ENCODE results near the gene TXNDC2.
"Not testable (repeated sequence)": the region's sequence is repeated elsewhere in the genome, so short reads cannot be mapped to it uniquely, and the experiment has no call there.

TXNDC2 gene

DNA sequence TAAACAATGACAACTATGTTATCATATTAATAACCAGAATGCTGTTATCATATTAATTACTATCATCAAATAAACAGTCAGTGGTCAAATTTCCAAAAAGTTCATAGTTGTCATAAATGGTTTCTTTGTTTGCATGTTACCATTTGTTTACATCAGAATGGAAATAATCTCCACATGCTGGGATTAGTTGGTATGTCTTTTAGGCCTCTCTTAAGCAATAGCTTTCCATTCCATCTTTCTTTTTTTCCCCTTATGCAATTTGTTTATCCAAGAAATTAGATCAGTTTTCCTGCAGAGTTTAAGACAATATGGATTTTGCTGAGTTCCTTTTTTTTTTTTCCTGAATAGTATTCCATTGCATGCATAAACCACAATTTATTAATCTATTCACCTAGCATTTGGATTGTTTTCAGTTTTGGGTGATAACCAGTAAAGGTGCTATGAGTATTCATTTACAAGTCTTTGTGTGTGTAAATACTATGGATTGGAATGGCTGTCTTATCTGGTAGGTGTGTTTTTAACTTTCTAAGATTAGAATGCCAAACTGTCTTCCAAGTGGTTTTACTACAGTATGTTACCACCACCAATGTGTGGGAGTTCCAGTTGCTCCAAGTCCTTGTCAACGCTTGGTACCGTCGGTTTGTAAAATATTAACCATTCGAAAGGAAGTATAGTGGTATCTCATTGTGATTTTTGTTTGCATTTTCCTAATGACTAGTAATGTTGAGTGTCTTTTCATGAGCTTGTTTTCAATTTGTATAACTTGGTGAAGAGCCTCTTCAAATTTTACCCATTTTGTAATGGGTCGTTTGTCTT, 33.3 kb upstream of the TXNDC2 start:
- Histone ChIP-seq H3K9ac (ENCODE audit: low read depth, low read length) (no peak overlapping the region), H3K9me3 (ENCODE audit: control insufficient read depth, insufficient read depth, low read length) (peaks cover 5% of the 10 kb centered on the region; the same call in 1 of the 2 replicates), H3K36me3 (ENCODE audit: insufficient read depth, low read length) (no peaks in the 10 kb centered on the region), H3K4me1 (ENCODE audit: insufficient read depth, low read length) (peaks cover 4% of the 10 kb centered on the region; the same call in 1 of the 2 replicates)

DNA sequence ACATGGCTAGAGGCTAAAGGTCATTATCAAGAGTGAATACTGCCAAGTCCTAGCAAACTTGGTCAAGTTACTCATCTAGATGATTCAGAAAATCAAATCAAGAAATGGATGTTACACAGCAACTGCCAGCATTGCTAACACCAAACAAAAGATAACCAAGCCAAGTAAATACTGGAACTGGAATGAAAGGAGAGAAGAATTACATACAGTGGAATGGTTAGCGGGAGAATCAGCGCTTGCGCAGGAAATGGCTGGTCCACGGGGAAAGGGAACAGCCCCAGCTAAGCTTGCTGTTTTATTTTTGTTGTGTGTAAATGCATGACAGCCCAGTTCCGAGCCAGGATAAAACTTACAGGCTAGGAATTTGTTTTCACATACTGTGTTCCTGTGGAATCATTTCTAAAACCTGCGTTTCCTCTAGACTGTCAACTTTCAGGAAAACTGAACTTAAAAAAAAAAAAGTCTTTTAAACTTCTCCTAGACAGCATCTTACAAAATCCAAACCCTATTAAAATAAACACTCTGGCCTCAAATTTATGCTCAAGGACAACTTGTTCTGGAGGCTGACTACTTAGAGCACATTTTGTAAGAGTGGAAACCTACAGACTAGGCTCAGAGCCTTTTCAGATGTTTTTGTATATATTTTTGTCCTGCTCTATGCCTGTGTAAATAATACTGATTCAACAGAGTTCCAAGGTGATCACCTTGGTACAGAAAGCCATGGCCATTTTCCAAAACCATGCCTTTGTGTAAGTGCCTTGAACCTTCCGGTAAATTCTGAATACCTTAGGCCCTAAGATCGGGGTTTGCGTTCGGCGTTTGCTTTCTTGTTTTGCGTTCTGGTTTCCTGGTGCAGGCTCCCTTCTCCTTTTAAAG, 30.7 kb upstream of the TXNDC2 start:
- Histone ChIP-seq H3K9ac (ENCODE audit: low read depth, low read length) (no peak overlapping the region), H3K36me3 (ENCODE audit: insufficient read depth, low read length) (no peaks in the 10 kb centered on the region), H3K9me3 (ENCODE audit: control insufficient read depth, insufficient read depth, low read length) (peaks cover 5% of the 10 kb centered on the region; the same call in 1 of the 2 replicates), H3K4me1 (ENCODE audit: insufficient read depth, low read length) (0 out of 2 replicates have a peak, but pooled peaks cover 4% of the 10 kb centered on the region)

DNA sequence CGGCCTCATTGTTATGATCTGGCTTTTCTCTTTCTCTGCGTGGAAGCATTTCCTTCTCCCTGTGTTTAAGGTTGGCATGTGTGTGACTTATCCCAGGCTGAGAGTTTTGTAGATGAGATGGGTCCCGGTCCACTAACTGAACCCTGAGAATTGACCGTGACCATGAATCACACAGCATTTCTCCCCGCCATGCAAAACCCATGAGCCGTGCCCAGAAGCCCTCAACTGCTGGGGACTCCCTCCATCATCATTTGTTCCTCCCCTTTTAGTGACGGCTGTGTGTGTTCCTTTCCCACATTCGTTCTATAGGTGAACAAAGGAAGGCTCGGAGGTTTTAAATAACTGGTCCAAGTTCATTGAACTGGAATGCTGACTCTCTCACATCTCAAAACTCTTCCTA, 30.1 kb upstream of the TXNDC2 start:
- 0 out of 2 replicates have a peak, but pooled peaks cover 4% of the 10 kb centered on the region for H3K4me1 ChIP-seq (ENCODE audit: insufficient read depth, low read length)
- no peaks in the 10 kb centered on the region for H3K36me3 ChIP-seq (ENCODE audit: insufficient read depth, low read length)
- no peak overlapping the region for H3K9ac ChIP-seq (ENCODE audit: low read depth, low read length)
- peaks cover 5% of the 10 kb centered on the region; the same call in 1 of the 2 replicates for H3K9me3 ChIP-seq (ENCODE audit: control insufficient read depth, insufficient read depth, low read length)

DNA sequence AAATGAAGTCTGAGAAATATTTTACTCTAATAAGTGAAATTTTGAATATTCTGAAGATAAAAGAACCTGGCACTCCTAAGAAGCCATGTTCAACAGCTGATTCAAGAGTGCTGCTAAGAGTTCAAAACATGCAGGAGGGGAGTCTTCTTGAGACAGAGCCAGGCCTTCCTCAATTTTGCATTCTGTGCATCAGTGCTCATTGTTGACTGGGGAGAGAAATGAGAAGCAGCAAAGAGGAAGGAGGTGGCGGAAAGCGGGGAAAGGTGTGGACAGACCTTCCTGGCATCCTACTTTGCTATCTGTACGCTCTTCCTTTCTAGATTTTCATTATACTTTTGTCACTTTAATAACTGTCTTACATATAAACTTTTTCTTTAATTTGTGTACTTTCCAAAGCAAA, 29.7 kb upstream of the TXNDC2 start:
- Histone ChIP-seq H3K4me1 (ENCODE audit: insufficient read depth, low read length) (0 out of 2 replicates have a peak, but pooled peaks cover 4% of the 10 kb centered on the region), H3K36me3 (ENCODE audit: insufficient read depth, low read length) (no peaks in the 10 kb centered on the region), H3K9ac (ENCODE audit: low read depth, low read length) (no peak overlapping the region), H3K9me3 (ENCODE audit: control insufficient read depth, insufficient read depth, low read length) (peaks cover 5% of the 10 kb centered on the region; the same call in 1 of the 2 replicates)

DNA sequence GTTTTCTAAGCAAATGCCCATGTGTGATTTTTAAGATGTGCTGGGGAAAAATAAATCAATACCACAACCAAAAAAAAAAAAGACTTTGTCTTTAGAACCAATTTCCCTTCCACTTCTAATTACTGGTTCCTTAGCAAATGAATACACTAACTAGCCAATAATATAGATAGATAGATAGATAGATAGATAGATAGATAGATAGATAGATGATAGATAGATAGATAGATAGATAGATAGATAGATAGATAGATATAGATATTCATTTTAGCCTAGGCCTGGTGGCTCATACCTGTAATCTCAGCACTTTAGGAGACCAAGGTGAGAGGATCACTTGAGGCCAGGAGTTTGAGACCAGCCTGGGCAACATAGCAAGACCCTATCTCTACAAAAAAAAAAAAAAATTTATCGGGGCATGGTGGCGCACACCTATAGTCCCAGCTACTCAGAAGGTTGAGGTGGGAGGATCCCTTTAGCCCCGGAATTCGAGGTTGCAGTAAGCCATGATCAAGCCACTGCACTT, 28.2 kb upstream of the TXNDC2 start:
- not testable (repeated sequence) for H3K4me1 ChIP-seq (ENCODE audit: insufficient read depth, low read length); H3K9me3 ChIP-seq (ENCODE audit: control insufficient read depth, insufficient read depth, low read length); H3K9ac ChIP-seq (ENCODE audit: low read depth, low read length); H3K36me3 ChIP-seq (ENCODE audit: insufficient read depth, low read length)

DNA sequence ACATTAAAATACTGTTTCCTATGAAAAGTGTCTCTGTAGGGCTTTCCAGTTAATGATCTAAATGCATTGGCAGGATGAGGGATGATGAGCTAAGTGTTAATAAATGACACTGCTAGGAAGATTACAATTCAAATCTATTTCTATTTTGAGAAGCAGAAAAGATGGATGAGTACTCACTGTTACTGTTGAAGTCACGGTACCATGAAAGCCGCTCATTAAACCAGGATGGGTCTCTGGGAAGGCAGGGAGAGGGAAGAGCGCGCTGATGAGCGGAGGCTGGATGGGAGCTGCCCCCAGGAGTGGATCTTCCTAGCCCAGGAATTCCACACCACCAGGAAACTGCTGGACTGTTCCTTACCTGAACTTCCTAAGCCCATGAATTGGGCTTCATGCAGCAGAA, 27.1 kb upstream of the TXNDC2 start:
- Histone ChIP-seq H3K9me3 (ENCODE audit: control insufficient read depth, insufficient read depth, low read length) (no peaks in the 10 kb centered on the region), H3K4me1 (ENCODE audit: insufficient read depth, low read length) (0 out of 2 replicates have a peak, but pooled peaks cover 4% of the 10 kb centered on the region), H3K9ac (ENCODE audit: low read depth, low read length) (no peak overlapping the region)

DNA sequence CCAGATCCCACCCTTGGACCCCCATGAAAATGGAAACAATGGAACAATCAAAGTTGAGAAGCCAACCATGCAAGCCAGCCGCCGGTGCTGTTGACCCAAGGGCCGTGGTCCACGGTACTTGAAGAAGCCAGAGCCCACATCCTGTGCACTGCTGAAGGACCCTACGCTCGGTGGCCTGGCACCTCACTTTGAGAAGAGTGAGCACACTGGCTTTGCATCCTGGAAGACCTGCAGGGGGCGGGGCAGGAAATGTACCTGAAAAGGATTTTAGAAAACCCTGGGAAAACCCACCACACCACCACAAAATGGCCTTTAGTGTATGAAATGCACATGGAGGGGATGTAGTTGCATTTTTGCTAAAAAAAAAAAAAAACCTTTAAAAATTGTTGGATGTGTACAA, 26.5 kb upstream of the TXNDC2 start:
- 0 out of 2 replicates have a peak, but pooled peaks cover 4% of the 10 kb centered on the region for H3K4me1 ChIP-seq (ENCODE audit: insufficient read depth, low read length)
- no peaks in the 10 kb centered on the region for H3K36me3 ChIP-seq (ENCODE audit: insufficient read depth, low read length)
- H3K9me3 ChIP-seq (ENCODE audit: control insufficient read depth, insufficient read depth, low read length) = no peaks in the 10 kb centered on the region
- no peak overlapping the region for H3K9ac ChIP-seq (ENCODE audit: low read depth, low read length)

More for the DNA sequence above, 27.1 kb upstream of the TXNDC2 start:
- no peaks in the 10 kb centered on the region for H3K36me3 ChIP-seq (ENCODE audit: insufficient read depth, low read length)

DNA sequence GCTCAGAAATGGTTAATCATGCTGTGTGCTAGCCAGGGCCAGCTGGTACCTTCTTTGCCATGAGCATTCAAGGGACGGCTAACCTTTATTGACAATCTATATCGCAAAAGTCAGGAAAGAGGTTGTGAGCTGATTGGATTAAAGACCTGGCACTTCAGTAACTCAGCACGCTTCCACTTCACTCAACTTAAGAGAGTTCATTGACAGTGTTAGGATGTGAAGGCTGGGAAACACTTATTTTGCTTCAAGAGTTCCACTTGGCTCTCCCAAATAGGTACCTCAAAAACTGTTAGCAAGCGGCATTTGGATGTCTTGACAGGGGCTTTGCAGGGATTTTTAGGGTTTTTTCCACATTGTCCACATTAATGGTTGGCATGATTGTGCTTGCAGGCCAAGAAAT, 25.1 kb upstream of the TXNDC2 start:
- Histone ChIP-seq H3K9me3 (ENCODE audit: control insufficient read depth, insufficient read depth, low read length) (peaks cover 7% of the 10 kb centered on the region), H3K4me1 (ENCODE audit: insufficient read depth, low read length) (0 out of 2 replicates have a peak, but pooled peaks cover under 1% of the 10 kb centered on the region), H3K36me3 (ENCODE audit: insufficient read depth, low read length) (no peaks in the 10 kb centered on the region), H3K9ac (ENCODE audit: low read depth, low read length) (no peak overlapping the region)

DNA sequence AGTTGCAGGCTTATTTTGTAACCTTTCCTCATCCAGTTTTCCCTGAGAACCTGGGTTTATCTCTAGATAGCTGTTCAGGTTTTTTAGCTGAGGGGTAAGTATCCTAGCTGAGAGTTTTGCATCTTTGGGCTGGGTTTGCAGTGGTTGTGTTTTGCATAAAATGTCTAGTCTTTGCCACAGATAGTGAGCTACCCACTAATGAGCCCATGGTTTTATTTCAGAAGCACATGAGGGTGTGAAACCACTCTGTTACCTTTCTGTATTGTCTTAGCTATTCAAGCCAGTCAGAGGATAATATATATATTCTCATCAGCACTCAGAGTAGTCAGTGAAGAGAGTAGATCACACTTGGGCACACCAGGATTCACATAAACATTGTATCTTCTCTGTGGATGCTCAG, 24.6 kb upstream of the TXNDC2 start:
- H3K9ac ChIP-seq (ENCODE audit: low read depth, low read length) = no peak overlapping the region
- H3K9me3 ChIP-seq (ENCODE audit: control insufficient read depth, insufficient read depth, low read length) = peaks cover 7% of the 10 kb centered on the region
- no peaks in the 10 kb centered on the region for H3K36me3 ChIP-seq (ENCODE audit: insufficient read depth, low read length)
- H3K4me1 ChIP-seq (ENCODE audit: insufficient read depth, low read length) = no peaks in the 10 kb centered on the region

DNA sequence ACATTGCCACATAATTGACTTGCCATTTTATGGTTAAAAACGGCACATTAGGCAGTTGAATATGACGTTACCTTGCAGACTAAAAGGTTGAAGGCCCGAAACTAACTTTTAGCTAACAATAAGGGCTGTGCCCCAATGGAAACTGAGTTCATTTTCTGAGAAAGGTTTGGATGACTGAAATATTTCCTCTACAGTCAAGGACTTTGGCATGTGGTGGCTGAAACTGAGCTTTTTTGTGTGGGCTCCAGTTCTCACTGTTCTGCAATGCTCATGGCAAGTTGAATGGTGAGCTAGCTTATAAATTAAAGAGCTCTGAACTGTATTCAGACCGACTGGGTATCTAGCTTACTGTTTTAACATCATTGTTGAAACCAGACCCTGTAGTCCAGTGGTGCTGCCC, 23.8 kb upstream of the TXNDC2 start:
- no peaks in the 10 kb centered on the region for H3K36me3 ChIP-seq (ENCODE audit: insufficient read depth, low read length)
- H3K4me1 ChIP-seq (ENCODE audit: insufficient read depth, low read length) = no peaks in the 10 kb centered on the region
- H3K9ac ChIP-seq (ENCODE audit: low read depth, low read length) = no peak overlapping the region

DNA sequence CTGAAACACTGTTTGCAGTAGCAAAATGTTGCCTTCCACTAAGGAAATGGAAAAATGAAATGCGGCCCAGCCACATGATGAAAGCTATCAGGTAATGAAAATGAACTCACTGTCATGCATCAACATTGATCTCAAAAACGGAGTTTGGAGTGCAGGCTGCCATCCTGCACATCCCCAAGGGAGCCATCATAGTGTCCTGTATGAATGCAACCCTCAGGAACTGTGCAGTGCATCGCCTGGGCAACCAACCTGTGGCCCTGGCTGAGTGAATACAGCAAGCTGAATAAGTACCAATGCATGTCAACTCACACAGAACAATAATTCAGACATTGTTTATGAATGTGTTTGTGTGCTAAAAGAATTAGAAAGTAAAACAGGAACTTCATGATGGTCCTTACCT, 23.1 kb upstream of the TXNDC2 start:
- H3K4me1 ChIP-seq (ENCODE audit: insufficient read depth, low read length) = no peaks in the 10 kb centered on the region
- peaks cover 9% of the 10 kb centered on the region for H3K9me3 ChIP-seq (ENCODE audit: control insufficient read depth, insufficient read depth, low read length)
- no peaks in the 10 kb centered on the region for H3K36me3 ChIP-seq (ENCODE audit: insufficient read depth, low read length)
- H3K9ac ChIP-seq (ENCODE audit: low read depth, low read length) = no peak overlapping the region

More for the DNA sequence above, 23.8 kb upstream of the TXNDC2 start:
- H3K9me3 ChIP-seq (ENCODE audit: control insufficient read depth, insufficient read depth, low read length) = peaks cover 7% of the 10 kb centered on the region

DNA sequence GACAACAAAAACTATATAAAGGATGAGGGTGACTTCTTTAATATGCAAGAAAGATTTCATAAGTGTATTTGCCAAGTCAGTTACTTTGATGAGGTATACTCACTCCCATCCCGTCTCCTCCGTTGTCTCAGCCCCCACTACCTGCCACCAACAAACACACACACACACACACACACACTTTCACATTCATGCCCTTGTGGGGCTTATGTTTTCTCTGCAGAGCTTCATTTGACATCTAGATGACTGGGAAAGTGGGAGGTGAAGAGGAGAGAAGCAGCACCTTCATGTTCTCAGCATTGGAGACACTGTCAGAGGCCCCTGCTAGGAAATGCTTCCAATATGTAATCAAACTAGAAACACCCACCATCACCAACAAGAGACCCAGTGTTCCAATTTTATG, 22.5 kb upstream of the TXNDC2 start:
- no peaks in the 10 kb centered on the region for H3K36me3 ChIP-seq (ENCODE audit: insufficient read depth, low read length)
- H3K9me3 ChIP-seq (ENCODE audit: control insufficient read depth, insufficient read depth, low read length) = peaks cover 9% of the 10 kb centered on the region
- H3K4me1 ChIP-seq (ENCODE audit: insufficient read depth, low read length) = no peaks in the 10 kb centered on the region
- H3K9ac ChIP-seq (ENCODE audit: low read depth, low read length) = no peak overlapping the region

DNA sequence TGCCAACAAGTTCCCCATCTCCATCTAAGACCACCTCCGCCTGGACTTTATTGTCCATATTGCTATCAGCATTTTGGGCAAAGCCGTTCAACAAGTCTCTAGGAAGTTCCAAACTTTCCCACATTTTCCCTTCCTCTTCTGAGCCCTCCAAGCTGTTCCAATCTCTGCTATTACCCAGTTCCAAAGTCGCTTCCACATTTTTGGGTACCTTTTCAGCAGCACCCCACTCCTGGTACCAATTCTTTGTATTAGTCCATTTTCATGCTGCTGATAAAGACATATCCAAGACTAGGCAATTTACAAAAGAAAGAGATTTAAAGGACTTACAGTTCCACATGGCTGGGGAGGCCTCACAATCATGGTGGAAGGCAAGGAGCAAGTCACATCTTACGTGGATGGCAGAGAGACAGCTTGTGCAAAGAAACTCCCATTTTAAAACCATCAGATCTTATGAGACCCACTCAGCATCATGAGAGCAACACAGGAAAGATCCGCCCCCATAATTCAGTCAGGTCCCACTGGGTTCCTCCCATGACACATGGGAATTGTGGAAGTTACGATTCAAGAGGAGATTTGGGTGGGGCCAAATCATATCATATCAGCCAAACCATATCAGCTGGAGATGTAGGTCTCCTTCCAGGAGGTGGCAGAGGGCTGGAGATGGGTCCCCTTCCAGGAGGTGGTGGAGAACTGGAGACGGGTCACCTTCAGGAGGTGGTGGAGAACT, 19.8 kb upstream of the TXNDC2 start:
- H3K36me3 ChIP-seq (ENCODE audit: insufficient read depth, low read length) = no peaks in the 10 kb centered on the region
- H3K9me3 ChIP-seq (ENCODE audit: control insufficient read depth, insufficient read depth, low read length) = peaks cover 9% of the 10 kb centered on the region
- no peak overlapping the region for H3K9ac ChIP-seq (ENCODE audit: low read depth, low read length)
- H3K4me1 ChIP-seq (ENCODE audit: insufficient read depth, low read length) = peaks cover 24% of the 10 kb centered on the region; the same call in 1 of the 2 replicates

DNA sequence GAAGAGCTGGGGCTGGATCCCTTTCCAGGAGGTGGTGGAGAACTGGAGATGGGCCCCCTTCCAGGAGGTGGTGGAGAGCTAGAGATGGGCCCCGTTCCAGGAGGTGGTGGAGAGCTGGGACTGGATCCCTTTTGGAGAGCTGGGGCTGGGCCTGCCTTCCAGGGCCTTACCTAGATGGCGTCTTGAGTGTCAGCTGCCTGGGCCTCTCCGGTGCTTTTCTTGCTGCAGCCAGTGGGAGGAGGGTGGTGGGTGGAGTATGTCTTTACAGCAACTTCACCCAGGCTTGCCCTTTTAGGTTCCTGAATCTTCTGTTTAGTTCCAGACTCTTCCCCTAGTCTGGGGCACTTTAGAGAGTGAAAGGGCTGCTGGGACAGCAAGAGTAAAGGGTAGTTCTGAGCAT, 19.1 kb upstream of the TXNDC2 start:
- H3K9me3 ChIP-seq (ENCODE audit: control insufficient read depth, insufficient read depth, low read length) = peaks cover 9% of the 10 kb centered on the region
- peaks cover 29% of the 10 kb centered on the region; the same call in 1 of the 2 replicates for H3K4me1 ChIP-seq (ENCODE audit: insufficient read depth, low read length)
- H3K36me3 ChIP-seq (ENCODE audit: insufficient read depth, low read length) = no peaks in the 10 kb centered on the region
- H3K9ac ChIP-seq (ENCODE audit: low read depth, low read length) = no peak overlapping the region
